ENCODE data around the gene SLC35A3. TPM values are rescaled to one million over a fixed set of nuclear protein-coding genes. Genes with fewer than 3 reads are reported as not detected.

Gene SLC35A3
- total RNA-seq, 1 experiment from 2014 or later, result 21.6 TPM

DNA sequence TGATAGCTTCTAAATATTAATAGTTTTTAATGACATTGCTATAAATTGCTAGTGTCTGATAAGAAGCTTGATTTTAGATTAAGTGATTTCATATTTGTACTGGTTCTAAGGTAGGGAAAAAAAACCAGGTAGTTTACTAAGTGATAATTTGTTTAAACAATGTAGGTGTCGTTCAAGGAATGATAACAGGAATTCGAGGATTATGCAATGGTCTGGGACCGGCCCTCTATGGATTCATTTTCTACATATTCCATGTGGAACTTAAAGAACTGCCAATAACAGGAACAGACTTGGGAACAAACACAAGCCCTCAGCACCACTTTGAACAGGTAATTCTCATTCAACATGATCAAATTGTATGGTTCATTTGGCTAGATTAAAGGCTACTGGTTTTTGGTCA, 110.5 kb downstream of the SLC35A3 start:
- ATAC-seq, result no peak
- no peak for DNase-seq (ENCODE audit: low read depth, low spot score)
- Histone ChIP-seq H3K9me3 (ENCODE audit: control insufficient read depth in 1 of 2, insufficient read depth in 1 of 2, low read depth in 1 of 2, low read length in 2 of 2) (no peaks in the 10 kb centered on the region), H3K4me3 (replicated peaks in 1 of 2; ENCODE audit: low read depth in 1 of 2, low read length in 2 of 2) (no peak overlapping the region), H4K20me1 (ENCODE audit: insufficient read depth) (no peaks in the 10 kb centered on the region; the same call in 1 of the 2 replicates), H3K36me3 (ENCODE audit: control insufficient read depth in 1 of 2, insufficient read depth in 2 of 2, low read length in 2 of 2) (peaks cover 23 to 28% of the 10 kb centered on the region in 2 experiments), H3K27me3 (ENCODE audit: insufficient read depth, low read length) (no peaks in the 10 kb centered on the region), H3K9me2 (ENCODE audit: insufficient read depth) (no peaks in the 10 kb centered on the region), H3K4me2 (ENCODE audit: low read length) (no peak overlapping the region), H2AFZ (ENCODE audit: low read depth, low read length, poor library complexity, severe bottlenecking) (no peak overlapping the region), H3K9ac (ENCODE audit: low read length) (no peak overlapping the region), H3K27ac (ENCODE audit: low read depth, low read length) (no peak overlapping the region), H3K79me2 (ENCODE audit: insufficient read depth, low read length) (peaks cover 12% of the 10 kb centered on the region; the same call in 1 of the 2 replicates), H3K4me1 (ENCODE audit: control insufficient read depth in 1 of 2, insufficient read depth in 2 of 2, low read length in 2 of 2) (no peaks in the 10 kb centered on the region)
- intact Hi-C loops (cut with micrococcal nuclease), result no loop called here
- BruUV-seq (replicated peaks), result no TSS peak
- ChIA-PET POLR2A (no interaction called here), RAD21 (ENCODE audit: low non-redundant PET in 1 of 2, low total read pairs in 2 of 2, uncharacterized antibody in 2 of 2, unreplicated experiment in 2 of 2) (no interaction called here), CTCF (no interaction called here)
- TF ChIP-seq REST (IDR thresholded peaks at IDR 0.05; ENCODE audit: low read depth), result no peak
- no peak for TF ChIP-seq SP1 (IDR thresholded peaks at IDR 0.05; ENCODE audit: low read depth)
- TF ChIP-seq TCF7L2 (IDR thresholded peaks at IDR 0.05; ENCODE audit: borderline replicate concordance, extremely low read depth, insufficient read depth, insufficient read length), result no peak

Other genes starting within 250 kb of the SLC35A3 start
- 19.8 TPM for gene FRRS1, start 203.4 kb upstream of the SLC35A3 start, total RNA-seq (2021; ENCODE audit: unreplicated experiment)
- 19.4 TPM for gene AGL, start 119.6 kb upstream of the SLC35A3 start, total RNA-seq (2021; ENCODE audit: unreplicated experiment)
- 13.7 TPM for gene SASS6, start 162.9 kb downstream of the SLC35A3 start, total RNA-seq (2021; ENCODE audit: unreplicated experiment)
- 13.2 TPM for gene TRMT13, start 163.2 kb downstream of the SLC35A3 start, total RNA-seq (2021; ENCODE audit: unreplicated experiment)
- 0.54 TPM for gene LRRC39, start 208.3 kb downstream of the SLC35A3 start, total RNA-seq (2021; ENCODE audit: unreplicated experiment)